NCI-H446 (cell line): ENCODE results near the gene OIT3.
"Not testable (repeated sequence)": the region's sequence is repeated elsewhere in the genome, so short reads cannot be mapped to it uniquely, and the experiment has no call there.

Experiments
- DNase-seq, 2 experiments: peaks; one replicate each; lab custom pipeline; 2025; lab: John Stamatoyannopoulos, UW

OIT3 gene

GRCh38 chr10:72903941-72904446 is 10.5 kb downstream of the OIT3 start:
- not testable (repeated sequence) for DNase-seq

DNA sequence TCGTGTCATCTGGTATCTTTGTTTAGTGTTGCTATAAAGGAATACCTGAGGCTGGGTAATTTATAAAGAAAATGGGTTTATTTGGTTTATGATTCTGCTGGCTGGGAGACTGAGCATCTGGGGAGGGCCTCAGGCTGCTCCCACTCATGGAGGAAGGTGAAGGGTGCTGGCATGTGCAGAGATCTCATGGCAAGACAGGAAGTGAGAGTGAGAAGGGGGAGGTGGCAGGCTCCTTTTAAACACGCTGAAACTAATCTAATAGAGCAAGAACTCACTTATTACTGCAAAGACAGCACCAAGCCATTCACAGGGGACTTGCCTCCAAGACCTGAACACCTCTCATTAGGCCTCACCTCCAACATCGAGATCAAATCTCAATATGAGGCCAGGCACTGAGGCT is 11.3 kb downstream of the OIT3 start:
- no peak for DNase-seq

DNA sequence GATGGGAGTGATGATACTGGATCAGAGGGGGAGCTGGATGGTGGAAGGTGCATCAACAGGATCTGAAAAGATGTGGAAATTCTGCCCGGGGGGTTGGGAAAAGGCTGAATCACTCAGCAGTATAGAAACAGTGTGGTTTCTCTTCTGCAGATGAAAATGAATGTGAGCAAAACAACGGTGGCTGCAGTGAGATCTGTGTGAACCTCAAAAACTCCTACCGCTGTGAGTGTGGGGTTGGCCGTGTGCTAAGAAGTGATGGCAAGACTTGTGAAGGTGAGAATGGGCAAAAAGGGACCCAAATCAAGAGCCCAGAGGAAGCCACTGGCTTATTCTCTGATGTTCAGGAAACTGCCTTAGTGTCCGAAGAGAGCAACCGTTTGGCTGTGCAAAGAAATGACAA is 12.9 kb downstream of the OIT3 start:
- DNase-seq, result no peak

DNA sequence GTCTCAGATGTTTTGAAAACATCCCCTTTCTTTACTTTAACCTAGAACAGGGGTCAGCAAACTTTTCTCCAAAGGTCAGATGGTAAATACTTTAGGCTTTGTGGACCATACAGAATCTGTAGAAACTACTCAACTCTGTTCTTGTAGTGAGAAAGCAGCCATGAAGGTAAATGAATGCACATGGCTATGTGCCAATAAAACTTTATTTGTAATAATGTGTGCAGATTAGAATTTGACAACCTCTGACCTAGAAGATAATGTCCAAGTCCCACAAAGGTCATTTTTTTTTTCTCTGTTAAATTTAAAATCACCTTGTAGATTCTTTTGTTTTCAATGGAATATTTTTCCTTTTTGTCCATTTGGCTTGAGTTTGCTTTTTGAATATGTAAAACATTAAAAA is 17.2 kb downstream of the OIT3 start:
- no peak for DNase-seq

GRCh38 chr10:72911758-72912157 is 18.2 kb downstream of the OIT3 start:
- DNase-seq, result no peak

GRCh38 chr10:72912736-72913135 is 19.2 kb downstream of the OIT3 start:
- DNase-seq, result no peak

DNA sequence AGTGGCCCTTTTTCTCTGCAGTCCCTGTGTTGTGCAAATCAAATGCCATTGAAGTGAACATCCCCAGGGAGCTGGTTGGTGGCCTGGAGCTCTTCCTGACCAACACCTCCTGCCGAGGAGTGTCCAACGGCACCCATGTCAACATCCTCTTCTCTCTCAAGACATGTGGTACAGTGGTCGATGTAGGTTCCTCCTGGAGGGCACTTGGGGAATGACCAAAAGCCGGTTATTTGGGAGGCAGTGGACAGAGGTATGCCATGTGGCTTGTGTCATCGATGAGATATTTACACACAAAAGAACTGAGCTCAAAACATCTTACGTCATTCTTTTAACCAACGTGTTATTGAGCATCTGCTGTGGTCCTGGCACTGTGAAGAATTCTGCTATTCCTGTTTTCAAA is 19.7 kb downstream of the OIT3 start:
- DNase-seq, result no peak

DNA sequence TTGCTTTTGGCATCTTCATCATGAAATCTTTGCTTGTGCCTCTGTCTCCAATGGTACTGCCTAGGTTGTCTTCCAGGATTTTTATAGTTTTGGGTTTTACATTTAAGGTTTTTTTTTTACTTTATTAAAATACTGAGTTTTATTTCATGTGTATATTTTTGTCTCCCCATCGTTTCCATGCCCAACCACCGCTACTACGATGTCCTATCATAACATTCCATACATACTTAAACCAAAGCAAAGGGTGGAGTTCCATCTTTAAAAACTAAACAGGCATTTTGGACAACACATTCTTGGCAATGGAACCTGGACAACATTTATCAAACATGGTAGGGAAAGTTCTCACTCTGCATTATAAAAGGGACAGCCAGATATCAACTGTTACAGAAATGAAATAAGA is 23.7 kb downstream of the OIT3 start:
- DNase-seq, result not testable (repeated sequence)

GRCh38 chr10:72917803-72918332 is 24.3 kb downstream of the OIT3 start:
- not testable (repeated sequence) for DNase-seq

DNA sequence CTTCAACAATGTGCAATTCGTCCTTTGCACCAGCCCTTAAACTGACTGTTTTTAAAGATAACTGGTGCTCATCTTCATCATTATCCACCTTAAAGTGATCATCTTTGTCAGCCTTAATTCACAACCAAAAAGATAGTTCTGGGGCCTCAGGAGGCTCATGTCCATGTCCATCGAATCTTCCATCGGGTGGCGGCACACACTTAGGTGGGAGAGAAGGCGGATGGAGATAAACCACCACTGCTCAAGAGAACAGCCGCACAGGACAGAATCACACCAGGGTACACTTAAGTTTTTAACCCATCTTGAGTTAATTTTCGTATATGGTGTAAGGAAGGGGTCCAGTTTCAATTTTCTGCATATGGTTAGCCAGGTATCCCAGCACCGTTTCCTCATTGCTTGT is 24.8 kb downstream of the OIT3 start:
- DNase-seq, result no peak

DNA sequence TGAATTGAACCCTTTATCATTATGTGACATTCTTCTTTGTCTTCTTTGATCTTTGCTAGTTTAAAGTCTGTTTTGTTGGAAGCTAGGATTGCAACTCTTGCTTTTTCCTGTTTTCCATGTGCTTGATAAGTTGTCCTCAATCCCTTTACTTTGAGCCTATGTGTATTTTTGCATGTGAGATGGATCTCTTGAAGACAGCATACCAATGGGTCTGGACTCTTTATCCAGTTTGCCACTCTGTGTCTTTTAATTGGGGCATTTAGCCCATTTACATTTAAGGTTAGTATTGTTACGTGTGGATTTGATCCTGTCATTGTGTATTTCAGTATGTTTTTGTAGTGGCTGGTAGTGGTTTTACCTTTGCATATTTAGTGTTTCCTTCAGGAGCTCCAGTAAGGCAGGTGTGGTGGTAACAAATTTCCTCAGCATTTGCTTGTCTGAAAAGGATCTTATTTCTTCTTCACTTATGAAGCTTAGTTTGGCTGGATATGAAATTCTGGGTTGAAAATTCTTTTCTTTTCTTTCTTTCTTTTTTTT is 27.7 kb downstream of the OIT3 start:
- DNase-seq, result not testable (repeated sequence)

GRCh38 chr10:72924351-72924750 is 30.8 kb downstream of the OIT3 start:
- DNase-seq, result no peak

- DNase-seq, result no peak
Observed at GRCh38 chr10:72925951-72926465, 32.5 kb downstream of the OIT3 start.

GRCh38 chr10:72927485-72927884 is 33.9 kb downstream of the OIT3 start:
- no peak for DNase-seq

- DNase-seq, result no peak
Observed at GRCh38 chr10:72928798-72929197, 35.3 kb downstream of the OIT3 start.

- no peak for DNase-seq
Observed at GRCh38 chr10:72930276-72930675, 36.7 kb downstream of the OIT3 start.

- DNase-seq, result no peak
Observed at GRCh38 chr10:72932259-72933015, 38.9 kb downstream of the OIT3 start.

- no peak for DNase-seq
Observed at GRCh38 chr10:72935361-72935760, 41.8 kb downstream of the OIT3 start.

DNA sequence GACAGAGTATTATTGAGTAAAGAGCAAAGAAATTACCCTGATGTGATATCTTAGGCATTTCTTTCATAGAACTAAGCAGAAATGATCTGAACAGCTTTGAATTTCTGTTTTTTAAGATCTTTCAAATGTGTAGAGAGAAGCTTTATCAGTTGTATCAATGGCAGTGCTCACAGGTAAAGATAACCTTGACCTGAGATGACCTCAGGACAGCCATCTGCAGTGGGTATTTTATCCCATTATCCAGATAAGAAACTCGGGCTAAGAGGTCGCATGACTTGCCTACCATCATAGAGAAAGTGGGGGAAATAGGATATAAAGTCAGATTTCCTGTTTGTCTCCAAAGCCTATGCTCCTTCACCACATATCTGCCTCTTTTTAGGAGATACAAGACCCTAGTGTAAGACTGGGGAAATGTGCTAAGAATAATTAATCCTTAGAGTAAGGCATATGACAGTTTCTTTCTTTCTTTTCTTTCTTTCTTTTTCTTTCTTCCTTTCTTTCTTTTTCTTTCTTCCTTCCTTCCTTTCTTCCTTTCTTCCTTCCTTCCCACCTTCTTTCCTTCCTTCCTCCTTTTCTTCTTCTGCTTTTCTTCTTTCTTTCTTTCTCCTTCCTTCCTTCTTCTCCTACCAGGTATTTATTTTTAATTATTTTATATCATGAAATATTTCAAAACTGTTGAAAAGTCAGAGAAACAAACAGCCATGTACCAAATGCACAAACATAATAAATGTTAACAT is 50.1 kb downstream of the OIT3 start:
- DNase-seq, result no peak

- DNase-seq, result no peak
Observed at GRCh38 chr10:72946963-72947362, 53.4 kb downstream of the OIT3 start.

DNA sequence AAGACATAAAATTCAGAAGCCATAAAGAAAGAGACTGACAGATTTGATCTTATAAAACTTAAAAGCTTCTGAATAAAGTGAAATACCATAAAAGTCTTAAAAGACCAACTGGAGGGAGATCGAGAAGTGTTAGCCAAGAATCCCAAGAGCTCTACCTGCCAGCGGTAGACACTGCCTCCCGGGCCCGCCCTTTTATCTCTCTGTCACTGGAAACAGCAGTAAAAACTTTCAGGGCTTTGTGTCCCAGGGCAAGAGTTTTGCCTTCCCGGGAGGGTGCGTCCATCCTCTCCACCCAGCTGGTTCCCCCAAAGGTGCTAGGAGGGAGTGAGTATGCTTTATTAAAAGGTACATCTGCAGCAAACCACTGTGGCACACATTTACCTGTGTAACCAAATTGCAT is 55.2 kb downstream of the OIT3 start:
- no peak for DNase-seq

GRCh38 chr10:72951760-72952159 is 58.2 kb downstream of the OIT3 start:
- no peak for DNase-seq

- DNase-seq, result no peak
Observed at GRCh38 chr10:72952189-72952588, 58.6 kb downstream of the OIT3 start.
